Prostate gland (tissue), 2 donors: Measurements from ENCODE around the gene CIRBP.

Experiments
- CTCF ChIP-seq, 4 experiments: fragments of 200-600 bp in 2 of 4; fragments of 450-650 bp in 2 of 4; sonication (generic) in 2 of 4; IDR thresholded peaks; 1 replicate in 3 of 4; 2 replicates in 1 of 4; pipeline ENCODE4 v1.5.1; 2016 to 2019; ENCODE audit warnings: antibody characterized with exemption in 4 of 4, mild to moderate bottlenecking in 2 of 4, moderate library complexity in 2 of 4
- POLR2A ChIP-seq: fragments of 450-650 bp; IDR thresholded peaks from one replicate; pipeline ENCODE4 v1.6.1; 2016; ENCODE audit warnings: antibody characterized with exemption, mild to moderate bottlenecking

GRCh38 chr19:1241417-1242095 is 27.6 kb upstream of the CIRBP start, which contains the start of gene ATP5F1D:
- peak in 2 of 4 experiments; percentile 35 to 37 for TF ChIP-seq CTCF (IDR thresholded peaks at IDR 0.05)
- peak; percentile 77 for TF ChIP-seq POLR2A
